Heart left ventricle (tissue), 13 donors: ENCODE data around the gene TEX2.

Experiments used
- CTCF ChIP-seq, 12 donors: fragments of 200-600 bp; sonication (generic) in 4 of 12; IDR thresholded peaks; one replicate each; pipeline versions ENCODE4 v1.5.0 to v1.8.0; 2018 to 2022; ENCODE audit warnings: antibody characterized with exemption in 12 of 12, mild to moderate bottlenecking in 5 of 12
- POLR2A ChIP-seq, 2 donors: fragments of 450-650 bp; IDR thresholded peaks; one replicate each; pipeline ENCODE4 v1.6.1; 2017; ENCODE audit warnings: antibody characterized with exemption in 2 of 2, mild to moderate bottlenecking in 2 of 2, moderate library complexity in 2 of 2
- donor health status: ischemic (EF 13 %, LVEDD 7.1; RV severe dilation, severe dysfunction).
- donor health status: DM: no; HTN: yes; CAD: no.
- donor health status: DM: no; HTN: no; CAD: no.
- donor health status: ischemic (EF 25% LVEDD 6.9; RV normal size, moderate dysfunction).
- donor health status: ischemic (EF 25% LVEDD 5.7; RV mildly dilated, moderate dysfunction).
- donor health status: ischemic (EF 35%, LVEDD 5.7; RV mildly dilated, moderate dysfunction).
- donor health status: nonischemic (EF 11% LVEDD 7.7; RV severe dilation, severe dysfunction).
- donor health status: DM: yes; HTN: yes; CAD: no.
- donor health status: PGD.
- donor health status: ischemic (EF 29% LVEDD 5.4; RV normal size, mild dysfunction).
- donor health status: nonischemic (EF 23%, LVEDD 6.1; RV moderate dilation, normal function).

GRCh38 chr17:64212122-64212521 is 50.9 kb downstream of the TEX2 start:
- TF ChIP-seq CTCF (IDR thresholded peaks at IDR 0.05), result no peak
- no peak for TF ChIP-seq POLR2A (IDR thresholded peaks at IDR 0.05)
